ENCODE measurements around the gene PLCG1. TPM values are rescaled to one million over a fixed set of nuclear protein-coding genes. Genes with fewer than 3 reads are reported as not detected.
"Not testable (repeated sequence)": the region's sequence is repeated elsewhere in the genome, so short reads cannot be mapped to it uniquely, and the experiment has no call there.

PLCG1 gene
- total RNA-seq, 1 experiment from 2014 or later: 33.2 TPM

- ChIA-PET POLR2A (interaction anchor here (1.2 to 1.5 kb wide), 4 partner anchors 13 to 127 kb away, joined by 3 to 6 read pairs (median 3); no protein-coding TSS in a partner anchor), CTCF (interaction anchor here (0.6 to 8.2 kb wide), 4 partner anchors 37 to 208 kb away, joined by 3 to 110 read pairs (median 18); partner anchors contain the start of gene LPIN3)
- DNase-seq (ENCODE audit: unreplicated experiment): no peak
- H3K4me1 Mint-ChIP-seq (ENCODE audit: insufficient read depth, unreplicated experiment): peaks cover 32% of the 10 kb centered on the region
- no peak for TF ChIP-seq CTCF (IDR thresholded peaks at IDR 0.05; ENCODE audit: unreplicated experiment)
- no TSS peak for BruUV-seq (replicated peaks)
- no peaks in the 10 kb centered on the region for H3K9me3 Mint-ChIP-seq (ENCODE audit: unreplicated experiment)
- intact Hi-C loops (cut with micrococcal nuclease): loop anchor here (10.0 kb wide), 1 partner anchor 183 kb away; the partner anchor contains the start of gene ZHX3
- H3K36me3 Mint-ChIP-seq (ENCODE audit: insufficient read depth, unreplicated experiment): peaks cover 35% of the 10 kb centered on the region
- no peaks in the 10 kb centered on the region for H3K27me3 Mint-ChIP-seq (ENCODE audit: insufficient read depth, unreplicated experiment)
- H3K27ac Mint-ChIP-seq (ENCODE audit: low read depth, unreplicated experiment): peak overlapping the region; percentile 74
- no peak overlapping the region for H3K4me3 Mint-ChIP-seq (ENCODE audit: unreplicated experiment)
Observed at GRCh38 chr20:41131594-41132387, 5.6 kb upstream of the PLCG1 start.

- H3K4me3 Mint-ChIP-seq (ENCODE audit: unreplicated experiment); H3K9me3 Mint-ChIP-seq (ENCODE audit: unreplicated experiment); H3K27me3 Mint-ChIP-seq (ENCODE audit: insufficient read depth, unreplicated experiment); BruUV-seq (replicated peaks); DNase-seq (ENCODE audit: unreplicated experiment): not testable (repeated sequence)
- Mint-ChIP-seq H3K36me3 (ENCODE audit: insufficient read depth, unreplicated experiment) (peaks cover 31% of the 10 kb centered on the region), H3K4me1 (ENCODE audit: insufficient read depth, unreplicated experiment) (peaks cover 32% of the 10 kb centered on the region), H3K27ac (ENCODE audit: low read depth, unreplicated experiment) (peak overlapping the region; percentile 74)
- intact Hi-C loops (cut with micrococcal nuclease): loop anchor here (10.0 kb wide), 1 partner anchor 182 kb away; the partner anchor contains the start of gene ZHX3
- POLR2A ChIA-PET: interaction anchor here (0.7 to 7.4 kb wide), 7 partner anchors 11 to 207 kb away, joined by 3 to 63 read pairs (median 3); partner anchors contain the start of gene LPIN3
- CTCF ChIA-PET: interaction anchor here (1.8 to 8.2 kb wide), 5 partner anchors 37 to 207 kb away, joined by 5 to 110 read pairs (median 33); partner anchors contain the start of gene LPIN3
Observed at GRCh38 chr20:41132388-41132775, 5.0 kb upstream of the PLCG1 start.

GRCh38 chr20:41133709-41134361 lies 3.5 kb upstream of the PLCG1 start:
- intact Hi-C loops (cut with micrococcal nuclease): loop anchor here (10.0 kb wide), 1 partner anchor 181 kb away; the partner anchor contains the start of gene ZHX3
- Mint-ChIP-seq H3K4me1 (ENCODE audit: insufficient read depth, unreplicated experiment) (peaks cover 35% of the 10 kb centered on the region), H3K27ac (ENCODE audit: low read depth, unreplicated experiment) (peak overlapping the region; percentile 50), H3K27me3 (ENCODE audit: insufficient read depth, unreplicated experiment) (no peaks in the 10 kb centered on the region), H3K36me3 (ENCODE audit: insufficient read depth, unreplicated experiment) (peaks cover 31% of the 10 kb centered on the region), H3K9me3 (ENCODE audit: unreplicated experiment) (no peaks in the 10 kb centered on the region), H3K4me3 (ENCODE audit: unreplicated experiment) (no peak overlapping the region)
- TF ChIP-seq CTCF (IDR thresholded peaks at IDR 0.05; ENCODE audit: unreplicated experiment): no peak
- DNase-seq (ENCODE audit: unreplicated experiment): peak; percentile 90
- CTCF ChIA-PET: interaction anchor here (0.5 to 8.2 kb wide), 26 partner anchors 12 to 277 kb away, joined by 3 to 110 read pairs (median 9); partner anchors contain the start of gene LPIN3
- TSS peak; percentile 13 for BruUV-seq (replicated peaks)
- POLR2A ChIA-PET: interaction anchor here (0.6 to 7.4 kb wide), 22 partner anchors 12 to 206 kb away, joined by 3 to 65 read pairs (median 4); partner anchors contain the start of gene LPIN3

GRCh38 chr20:41134362-41135186 lies 2.8 kb upstream of the PLCG1 start:
- peak overlapping the region; percentile 50 for H3K27ac Mint-ChIP-seq (ENCODE audit: low read depth, unreplicated experiment)
- no TSS peak for BruUV-seq (replicated peaks)
- H3K27me3 Mint-ChIP-seq (ENCODE audit: insufficient read depth, unreplicated experiment): no peaks in the 10 kb centered on the region
- H3K36me3 Mint-ChIP-seq (ENCODE audit: insufficient read depth, unreplicated experiment): peaks cover 28% of the 10 kb centered on the region
- H3K4me3 Mint-ChIP-seq (ENCODE audit: unreplicated experiment): no peak overlapping the region
- ChIA-PET CTCF (interaction anchor here (0.5 to 8.2 kb wide), 49 partner anchors 10 to 500 kb away, joined by 3 to 110 read pairs (median 4); partner anchors contain the start of gene LPIN3), POLR2A (interaction anchor here (0.6 to 7.4 kb wide), 22 partner anchors 12 to 205 kb away, joined by 3 to 65 read pairs (median 4); partner anchors contain the start of gene LPIN3)
- peaks cover 43% of the 10 kb centered on the region for H3K4me1 Mint-ChIP-seq (ENCODE audit: insufficient read depth, unreplicated experiment)
- DNase-seq (ENCODE audit: unreplicated experiment): no peak
- TF ChIP-seq CTCF (IDR thresholded peaks at IDR 0.05; ENCODE audit: unreplicated experiment): no peak
- H3K9me3 Mint-ChIP-seq (ENCODE audit: unreplicated experiment): no peaks in the 10 kb centered on the region
- intact Hi-C loops (cut with micrococcal nuclease): loop anchor here (1.0 to 10.0 kb wide), 3 partner anchors 180 to 278 kb away; partner anchors contain the start of genes LPIN3 and ZHX3
